GM18861 (cell line): ENCODE measurements around the gene TMEM245.
A peak's percentile ranks its signal among the peaks of the same experiment; 100 is the strongest.
"Not testable (repeated sequence)": the region's sequence is repeated elsewhere in the genome, so short reads cannot be mapped to it uniquely, and the experiment has no call there.

Source experiments
- ATAC-seq: cut with Tn5 transposase; IDR thresholded peaks from one replicate; pipeline ENCODE4 v1.9.1; 2021; ENCODE audit not compliant: unreplicated experiment

TMEM245 gene

GRCh38 chr9:109010746-109011145, 109.0 kb downstream of the TMEM245 start:
- ATAC-seq, result peak; percentile 57

GRCh38 chr9:109005678-109006077, 114.1 kb downstream of the TMEM245 start:
- ATAC-seq, result no peak

GRCh38 chr9:109003116-109003515, 116.6 kb downstream of the TMEM245 start:
- no peak for ATAC-seq

DNA sequence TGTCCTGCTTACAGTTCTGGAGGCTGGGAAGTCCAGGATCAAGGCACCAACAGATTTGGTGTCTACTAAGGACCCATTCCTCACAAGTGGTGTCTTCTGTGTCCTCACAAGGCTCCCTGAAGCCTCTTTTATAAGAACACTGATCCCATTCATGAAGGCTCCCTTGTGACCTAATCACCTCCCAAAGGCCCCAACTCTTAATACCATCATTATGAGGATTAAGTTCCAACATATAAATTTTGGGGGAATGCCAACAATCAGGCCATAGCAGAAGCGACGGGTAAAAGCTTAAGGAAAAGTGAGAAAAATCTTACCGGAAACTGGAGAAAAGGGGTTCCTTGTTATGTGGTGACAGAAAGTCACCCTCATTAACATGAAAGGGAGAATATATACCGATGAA, 117.6 kb downstream of the TMEM245 start:
- ATAC-seq, result no peak

GRCh38 chr9:109001275-109001676, 118.5 kb downstream of the TMEM245 start:
- ATAC-seq, result no peak

GRCh38 chr9:108997112-108997511, 122.6 kb downstream of the TMEM245 start:
- ATAC-seq, result no peak

DNA sequence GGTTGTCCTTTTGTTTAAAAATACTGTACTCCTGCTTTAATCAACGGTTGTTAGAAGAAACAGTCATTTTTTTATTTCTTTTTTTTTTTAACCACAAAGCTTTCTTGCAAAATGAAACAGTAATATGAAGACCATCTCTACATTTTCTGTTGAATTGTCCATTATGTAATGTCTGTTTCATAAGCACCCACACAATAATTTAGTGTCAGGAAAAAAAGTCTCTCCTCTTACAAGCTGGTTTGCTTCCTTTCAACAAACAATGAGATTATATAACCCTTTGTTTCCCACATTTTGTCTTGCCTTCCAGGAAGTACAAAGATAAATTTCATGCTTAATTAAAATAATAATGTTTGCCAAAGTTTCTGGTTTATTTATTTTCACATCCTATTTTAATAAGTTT, 123.1 kb downstream of the TMEM245 start:
- no peak for ATAC-seq

GRCh38 chr9:108994695-108995094, 125.1 kb downstream of the TMEM245 start:
- ATAC-seq, result peak; percentile 90

GRCh38 chr9:108991479-108991878, 128.3 kb downstream of the TMEM245 start:
- ATAC-seq, result no peak

DNA sequence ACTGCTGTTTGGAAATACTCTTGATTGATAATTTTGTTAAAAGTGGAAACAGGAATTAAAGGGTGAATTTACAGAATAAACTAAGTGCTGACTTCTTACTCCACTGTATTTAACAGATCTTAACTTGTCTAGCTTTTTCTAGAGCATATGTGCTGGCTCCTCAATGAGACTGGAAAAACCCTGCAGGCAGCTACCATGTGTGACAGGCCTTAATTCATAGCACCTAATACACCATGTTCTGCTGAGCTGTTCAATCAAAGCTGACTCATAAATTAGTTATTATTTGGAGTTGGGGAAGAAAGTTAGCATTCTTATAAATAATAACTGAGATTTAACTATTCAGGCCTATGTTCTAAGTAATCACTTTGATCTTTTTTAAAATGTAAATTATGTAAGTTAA, 135.9 kb downstream of the TMEM245 start:
- no peak for ATAC-seq

GRCh38 chr9:108980893-108981292, 138.9 kb downstream of the TMEM245 start:
- ATAC-seq, result no peak

GRCh38 chr9:108978205-108978604, 141.5 kb downstream of the TMEM245 start:
- no peak for ATAC-seq

DNA sequence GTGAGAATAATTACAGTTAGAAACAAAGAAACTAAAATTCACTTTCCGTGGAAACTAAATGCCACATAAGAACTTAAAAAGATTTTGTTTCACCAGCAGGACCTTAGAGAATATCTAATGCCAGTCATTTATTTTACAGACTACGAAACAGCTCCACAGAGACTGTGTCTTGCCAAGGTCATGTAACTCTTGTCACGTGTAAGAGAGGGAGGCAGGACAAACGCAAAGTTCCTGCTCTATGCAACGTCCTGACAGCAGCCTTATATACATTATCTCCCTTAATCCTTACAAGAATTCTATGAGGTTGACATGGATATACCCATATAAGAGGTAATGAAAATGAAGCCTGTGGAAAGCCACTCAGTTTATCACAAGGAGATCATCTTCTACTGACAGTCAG, 145.9 kb downstream of the TMEM245 start:
- ATAC-seq, result no peak

DNA sequence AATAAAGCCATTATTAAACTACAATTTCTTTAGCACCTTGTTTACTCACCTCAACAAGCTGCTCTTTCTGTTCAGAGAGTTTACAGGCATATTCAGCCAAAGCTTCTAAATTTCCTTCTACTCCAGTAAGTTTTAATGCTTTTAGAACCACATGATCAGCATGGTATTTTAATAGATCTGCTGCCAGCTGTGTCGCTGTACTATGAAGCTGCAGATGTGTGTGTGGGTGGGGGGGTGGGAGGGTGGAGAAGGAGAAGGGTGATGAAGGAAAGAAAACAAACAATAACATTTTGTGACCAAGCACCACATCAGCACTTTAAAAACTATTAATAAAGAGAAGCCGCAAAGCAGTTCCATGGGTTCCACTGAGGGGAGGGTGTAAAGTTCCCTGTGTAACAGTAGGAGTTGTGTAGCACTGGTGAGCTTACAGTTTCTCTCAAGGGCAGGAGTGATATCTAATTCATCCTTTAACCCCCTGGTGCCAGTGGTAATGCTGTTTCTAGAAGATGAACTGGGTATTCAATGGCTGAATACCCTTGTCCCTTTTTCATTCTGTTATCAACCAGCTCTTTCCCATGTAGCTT, 147.0 kb downstream of the TMEM245 start:
- no peak for ATAC-seq

DNA sequence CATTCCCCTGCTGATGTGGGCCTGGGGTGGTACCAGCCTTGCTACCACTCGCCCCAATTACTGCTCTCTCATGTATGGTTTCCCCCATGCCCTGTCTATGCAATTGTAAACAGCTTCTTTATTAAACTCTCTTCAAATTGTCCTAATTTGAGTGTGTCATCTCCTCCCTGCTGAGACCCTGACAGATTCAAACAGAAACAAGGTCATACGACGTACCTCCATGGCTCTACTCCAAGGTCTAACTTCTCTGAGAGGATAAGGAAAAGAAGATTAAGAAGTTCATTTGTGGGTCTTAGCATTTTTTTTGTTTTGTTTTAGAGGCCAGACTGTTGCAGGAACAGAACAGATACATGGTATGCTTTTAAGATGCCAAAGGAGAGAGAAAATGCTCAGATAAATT, 147.6 kb downstream of the TMEM245 start:
- ATAC-seq, result no peak

- ATAC-seq, result not testable (repeated sequence)
Measured at GRCh38 chr9:108971392-108971791, 148.4 kb downstream of the TMEM245 start.

- no peak for ATAC-seq
Measured at GRCh38 chr9:108967916-108968315, 151.8 kb downstream of the TMEM245 start.
